Measurements from ENCODE around the gene NRROS.

- TF ChIP-seq CTCF (IDR thresholded peaks at IDR 0.05) (no peak), EP300 (IDR thresholded peaks at IDR 0.05) (no peak), USF2 (IDR thresholded peaks at IDR 0.05) (no peak), REST (IDR thresholded peaks at IDR 0.05) (no peak), POLR2A (IDR thresholded peaks at IDR 0.05; ENCODE audit: low read length) (no peak), RAD21 (conservative IDR thresholded peaks at IDR 0.05 in 1 of 2, IDR thresholded peaks at IDR 0.05 in 1 of 2) (no peak), NR3C1 (IDR thresholded peaks at IDR 0.05) (no peak), CBX2 (IDR thresholded peaks at IDR 0.05; ENCODE audit: borderline replicate concordance, low read depth) (no peak)
Measured at GRCh38 chr3:196686436-196686835, 46.9 kb downstream of the NRROS start.

Measured in A549 (cell line).